Neuron (in vitro differentiated cells): Measurements from ENCODE around the gene ASPG.
"Not testable (repeated sequence)": the region's sequence is repeated elsewhere in the genome, so short reads cannot be mapped to it uniquely, and the experiment has no call there.

Source experiments
- H2AFZ ChIP-seq: one replicate; pipeline ENCODE4 v1.6.1; 2013; ENCODE audit warnings: low read depth, mild to moderate bottlenecking, inconsistent platforms, low read length, moderate library complexity
- H3K27me3 ChIP-seq: one replicate; pipeline ENCODE4 v1.6.1; 2013; ENCODE audit warnings: low read length; ENCODE audit not compliant: insufficient read depth
- H3K36me3 ChIP-seq: one replicate; pipeline ENCODE4 v1.6.1; 2013; ENCODE audit warnings: low read length; ENCODE audit not compliant: insufficient read depth
- H3K4me1 ChIP-seq: one replicate; pipeline ENCODE4 v1.6.1; 2013; ENCODE audit warnings: low read length; ENCODE audit not compliant: insufficient read depth
- H3K4me3 ChIP-seq: 2 replicates; pipeline ENCODE4 v1.5.1; 2013; ENCODE audit warnings: mild to moderate bottlenecking, low read length, moderate library complexity
- H3K9me3 ChIP-seq: one replicate; pipeline ENCODE4 v1.6.1; 2013; ENCODE audit warnings: low read length

ASPG gene

GRCh38 chr14:104153394-104153755 is 67.9 kb downstream of the ASPG start:
- not testable (repeated sequence) for H3K36me3 ChIP-seq, H3K4me3 ChIP-seq, H3K27me3 ChIP-seq, H2AFZ ChIP-seq, H3K9me3 ChIP-seq
- peaks cover 22% of the 10 kb centered on the region for H3K4me1 ChIP-seq

GRCh38 chr14:104154246-104154645 is 68.7 kb downstream of the ASPG start:
- Histone ChIP-seq H2AFZ (no peak overlapping the region), H3K4me1 (peaks cover 14% of the 10 kb centered on the region), H3K9me3 (no peaks in the 10 kb centered on the region), H3K27me3 (no peaks in the 10 kb centered on the region), H3K36me3 (no peaks in the 10 kb centered on the region), H3K4me3 (no peak overlapping the region)

DNA sequence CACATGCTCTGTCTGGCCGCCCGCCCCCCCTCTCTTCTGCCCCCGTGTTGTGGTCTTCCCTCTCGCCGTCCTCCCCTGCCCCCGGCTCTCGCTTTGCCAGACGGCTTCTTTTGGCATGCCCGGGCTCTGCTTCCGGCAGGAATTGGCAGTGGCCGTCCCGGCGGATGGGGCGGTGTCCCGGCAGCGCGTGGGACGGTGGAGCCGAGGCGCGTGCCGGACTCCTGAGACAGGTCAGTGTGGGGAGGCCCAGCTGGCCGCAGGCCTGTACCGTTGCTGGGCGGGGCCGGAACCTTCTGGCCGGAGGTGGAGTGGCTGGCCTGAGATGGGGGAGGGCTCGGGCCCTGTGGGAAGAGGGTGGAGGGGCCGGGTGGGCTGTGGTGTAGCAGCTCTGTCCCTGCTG is 70.0 kb downstream of the ASPG start:
- Histone ChIP-seq H3K4me1 (peaks cover 3% of the 10 kb centered on the region), H3K27me3 (no peaks in the 10 kb centered on the region), H3K36me3 (no peaks in the 10 kb centered on the region), H2AFZ (no peak overlapping the region), H3K9me3 (no peaks in the 10 kb centered on the region), H3K4me3 (no peak overlapping the region)

DNA sequence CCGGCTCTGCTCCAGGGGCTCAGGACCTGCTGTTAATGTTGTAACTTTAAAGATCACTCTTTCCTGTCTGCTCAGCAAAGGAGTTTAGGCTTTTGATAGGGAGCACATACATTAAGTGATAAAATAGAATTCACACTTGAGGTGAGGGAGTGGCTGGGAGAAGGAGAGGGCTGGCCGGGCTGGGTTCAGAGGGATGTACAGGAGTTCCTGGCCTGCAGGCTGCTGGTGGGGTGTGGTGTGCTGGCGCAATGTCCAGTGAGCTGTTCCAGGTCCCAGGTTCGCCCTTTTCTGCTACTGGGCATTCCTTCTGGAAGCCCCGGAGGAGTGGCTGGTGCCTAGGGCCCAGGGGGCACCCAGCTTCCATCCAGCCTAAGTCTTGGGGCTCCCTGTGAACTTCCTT is 70.6 kb downstream of the ASPG start:
- H3K27me3 ChIP-seq: no peaks in the 10 kb centered on the region

GRCh38 chr14:104157016-104157928 is 71.8 kb downstream of the ASPG start:
- no peak overlapping the region for H3K4me3 ChIP-seq
- no peaks in the 10 kb centered on the region for H3K4me1 ChIP-seq
- H3K36me3 ChIP-seq: no peaks in the 10 kb centered on the region
- no peak overlapping the region for H2AFZ ChIP-seq
- H3K9me3 ChIP-seq: no peaks in the 10 kb centered on the region
- no peaks in the 10 kb centered on the region for H3K27me3 ChIP-seq

More for the DNA sequence above, 70.6 kb downstream of the ASPG start:
- no peak overlapping the region for H3K4me3 ChIP-seq
- no peaks in the 10 kb centered on the region for H3K9me3 ChIP-seq
- no peaks in the 10 kb centered on the region for H3K36me3 ChIP-seq
- no peaks in the 10 kb centered on the region for H3K4me1 ChIP-seq
- no peak overlapping the region for H2AFZ ChIP-seq

DNA sequence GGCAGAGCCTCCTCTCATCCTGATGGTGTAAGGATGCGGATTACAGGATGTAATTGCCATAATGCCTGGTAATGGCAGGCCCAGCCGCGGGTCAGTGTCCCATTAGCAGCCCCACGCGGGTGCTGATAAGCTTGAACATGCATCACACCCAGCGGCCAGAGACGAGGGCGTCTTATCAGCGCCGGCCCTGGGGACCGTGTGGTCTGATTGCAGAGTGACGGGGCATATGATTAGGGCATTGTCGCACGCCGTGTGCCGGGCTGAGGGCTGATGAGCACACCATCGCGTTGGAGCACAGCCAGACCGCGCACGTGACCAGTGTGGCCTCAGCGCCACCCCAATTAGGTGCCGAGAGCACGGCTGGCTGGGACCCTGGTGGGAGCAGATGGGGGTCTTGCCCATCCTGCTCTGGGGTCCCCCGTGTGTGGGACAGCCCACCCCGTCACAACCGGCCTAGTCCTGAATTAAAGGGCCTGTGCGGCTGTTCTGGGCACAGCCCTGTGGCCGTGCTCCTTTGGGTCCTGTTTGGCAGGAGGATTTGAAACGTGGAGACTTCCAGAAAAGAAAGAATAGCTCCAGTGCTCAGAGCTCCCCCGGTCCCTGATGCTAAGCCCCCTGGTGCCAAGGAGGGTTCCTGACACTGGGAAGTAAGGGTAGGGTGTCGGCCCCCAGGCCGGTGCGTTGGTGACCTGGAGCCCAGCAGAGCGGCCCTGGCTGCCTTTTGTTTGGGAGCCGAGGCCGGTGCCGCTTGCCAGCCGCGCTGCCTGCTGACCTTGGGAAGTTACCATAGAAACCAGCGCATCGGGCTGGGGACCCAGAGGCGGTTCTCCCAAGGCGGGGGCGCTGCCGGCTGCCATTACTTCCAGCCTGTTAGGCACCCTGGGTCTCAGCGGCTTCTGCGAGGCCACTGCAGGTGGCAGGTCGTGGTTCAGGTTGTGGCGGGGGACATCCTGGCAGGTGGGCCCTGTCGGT is 73.6 kb downstream of the ASPG start:
- no peak overlapping the region for H2AFZ ChIP-seq
- no peaks in the 10 kb centered on the region for H3K9me3 ChIP-seq
- H3K27me3 ChIP-seq: no peaks in the 10 kb centered on the region
- no peaks in the 10 kb centered on the region for H3K36me3 ChIP-seq
- no peak overlapping the region for H3K4me3 ChIP-seq
- H3K4me1 ChIP-seq: no peaks in the 10 kb centered on the region

DNA sequence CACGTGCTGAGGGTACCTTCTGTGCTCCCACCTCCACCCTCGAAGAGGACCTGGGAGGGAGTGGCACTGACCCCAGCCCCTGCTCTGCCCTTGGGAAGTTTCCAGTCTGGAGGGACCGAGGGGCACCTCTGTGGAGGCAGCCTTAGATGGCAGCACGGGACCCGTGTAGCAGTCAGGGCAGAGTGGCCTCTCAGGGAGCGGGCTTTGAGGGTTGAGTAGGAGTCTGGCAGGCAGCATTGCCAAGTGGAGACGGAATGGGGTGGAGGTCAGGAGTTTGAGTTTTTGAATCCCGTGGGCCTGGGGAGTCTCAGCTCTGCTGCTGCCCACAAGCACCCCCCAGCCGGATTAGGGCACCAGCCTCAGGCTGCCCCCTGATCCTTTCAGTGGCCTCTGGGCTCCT is 74.5 kb downstream of the ASPG start:
- Histone ChIP-seq H3K36me3 (no peaks in the 10 kb centered on the region), H3K27me3 (no peaks in the 10 kb centered on the region), H3K9me3 (no peaks in the 10 kb centered on the region), H2AFZ (no peak overlapping the region), H3K4me1 (no peaks in the 10 kb centered on the region), H3K4me3 (no peak overlapping the region)

GRCh38 chr14:104161602-104162367 is 76.3 kb downstream of the ASPG start:
- Histone ChIP-seq H3K4me3 (no peak overlapping the region), H3K36me3 (no peaks in the 10 kb centered on the region), H3K4me1 (no peaks in the 10 kb centered on the region), H3K27me3 (no peaks in the 10 kb centered on the region), H3K9me3 (no peaks in the 10 kb centered on the region), H2AFZ (no peak overlapping the region)

GRCh38 chr14:104162495-104162894 is 77.0 kb downstream of the ASPG start:
- Histone ChIP-seq H3K4me3 (no peak overlapping the region), H3K27me3 (no peaks in the 10 kb centered on the region), H3K4me1 (no peaks in the 10 kb centered on the region), H3K36me3 (no peaks in the 10 kb centered on the region), H2AFZ (no peak overlapping the region), H3K9me3 (no peaks in the 10 kb centered on the region)

GRCh38 chr14:104163541-104163940 is 78.0 kb downstream of the ASPG start:
- peaks cover 3% of the 10 kb centered on the region for H3K4me1 ChIP-seq
- no peaks in the 10 kb centered on the region for H3K36me3 ChIP-seq
- no peak overlapping the region for H2AFZ ChIP-seq
- H3K4me3 ChIP-seq: no peak overlapping the region
- H3K27me3 ChIP-seq: no peaks in the 10 kb centered on the region
- H3K9me3 ChIP-seq: no peaks in the 10 kb centered on the region

GRCh38 chr14:104164041-104164440 is 78.5 kb downstream of the ASPG start:
- Histone ChIP-seq H2AFZ (no peak overlapping the region), H3K27me3 (no peaks in the 10 kb centered on the region), H3K4me3 (no peak overlapping the region), H3K9me3 (no peaks in the 10 kb centered on the region), H3K4me1 (peaks cover 8% of the 10 kb centered on the region), H3K36me3 (no peaks in the 10 kb centered on the region)

DNA sequence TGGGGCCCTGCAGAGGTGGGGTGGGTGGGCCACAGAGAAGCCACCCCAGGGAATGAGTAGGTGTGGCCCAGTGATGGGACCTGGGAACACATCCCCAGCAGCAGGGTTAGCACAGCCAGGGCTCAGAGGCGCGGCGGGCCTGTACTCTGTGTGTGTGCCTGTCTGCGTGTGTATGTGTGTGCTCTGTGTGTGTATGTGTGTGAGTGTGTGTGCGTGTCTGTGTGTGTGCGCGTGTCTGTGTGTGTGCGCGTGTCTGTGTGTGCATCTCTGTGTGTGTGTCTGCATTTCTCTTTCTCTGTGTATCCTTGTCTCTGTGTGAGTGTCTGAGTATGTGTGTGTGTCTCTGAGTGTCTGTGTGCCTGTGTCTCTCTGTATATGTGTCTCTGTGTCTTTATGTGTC is 79.0 kb downstream of the ASPG start:
- no peak overlapping the region for H2AFZ ChIP-seq
- no peak overlapping the region for H3K4me3 ChIP-seq
- peaks cover 12% of the 10 kb centered on the region for H3K4me1 ChIP-seq
- H3K27me3 ChIP-seq: no peaks in the 10 kb centered on the region
- H3K36me3 ChIP-seq: no peaks in the 10 kb centered on the region
- H3K9me3 ChIP-seq: no peaks in the 10 kb centered on the region
